Mucosa of descending colon (tissue), 3 donors: ENCODE results near the gene MAMLD1. TPM values are rescaled to one million over a fixed set of nuclear protein-coding genes. Genes with fewer than 3 reads are reported as not detected.

Experiments used
- ATAC-seq: fragments of 200-7000 bp; cut with Tn5 transposase; one replicate; pipeline ENCODE4 v1.9.1; 2020; ENCODE audit warnings: mild to moderate bottlenecking, moderate library complexity
- DNase-seq, 3 donors: peaks; one replicate each; pipeline ENCODE4 v3.0.0-alpha.2; 2020
- H3K36me3 ChIP-seq: fragments of 200-600 bp; one replicate; pipeline ENCODE4 v1.8.0; 2021; ENCODE audit warnings: low read depth, mild to moderate bottlenecking
- H3K4me1 ChIP-seq: fragments of 200-600 bp; one replicate; pipeline ENCODE4 v1.8.0; 2021; ENCODE audit warnings: low read depth, mild to moderate bottlenecking
- H3K4me3 ChIP-seq: fragments of 200-600 bp; one replicate; pipeline ENCODE4 v1.8.0; 2021; ENCODE audit warnings: mild to moderate bottlenecking
- H3K9me3 ChIP-seq: fragments of 200-600 bp; one replicate; pipeline ENCODE4 v1.8.0; 2021; ENCODE audit warnings: mild to moderate bottlenecking
- CTCF ChIP-seq: fragments of 200-600 bp; IDR thresholded peaks from one replicate; pipeline ENCODE4 v1.8.0; 2022; ENCODE audit warnings: antibody characterized with exemption, mild to moderate bottlenecking
- intact Hi-C, 2 donors: fragments of 100-400 bp; cut with DNase I in 1 of 2; cut with micrococcal nuclease in 1 of 2; formaldehyde crosslinking; loops; one replicate each; pipeline versions ENCODE4 v1.11.0 to v1.11.1; 2022; cut with DNase I, micrococcal nuclease
- total RNA-seq, 3 donors: library from RNA; stranded (reverse); fragmentation: NEBNext Ultra II Directional in 2 of 3; extraction: Animal tissue kit (Norgen Biotek cat#: 25700) in 2 of 3; gene quantifications; one replicate each; pipeline versions ENCODE4 v1.2.1 to v1.2.4, GENCODE V29; 2021 to 2023
- donor health status: DM: no; HTN: no; CAD: no; lungs with moderate emphysema.
- donor health status: DM: no; HTN: no; CAD: no.
- donor health status: DM: no; HTN: yes; CAD: no.

The MAMLD1 gene
- total RNA-seq, 3 donors from 2014 or later, result 0.69 to 4.5 (median 1.0) TPM

- Histone ChIP-seq H3K4me3 (no peak overlapping the region), H3K36me3 (no peaks in the 10 kb centered on the region), H3K4me1 (peaks cover 14% of the 10 kb centered on the region), H3K9me3 (no peaks in the 10 kb centered on the region)
- no peak for TF ChIP-seq CTCF
- intact Hi-C loops, result no loop called here
- DNase-seq, result peak; percentile 3 to 54 (median 28)
- no peak for ATAC-seq
Measured at GRCh38 chrX:150361777-150362351, 1.3 kb upstream of the MAMLD1 start.

GRCh38 chrX:150363561-150364346 lies 637 bp downstream of the MAMLD1 start:
- Histone ChIP-seq H3K36me3 (no peaks in the 10 kb centered on the region), H3K4me3 (no peak overlapping the region), H3K9me3 (no peaks in the 10 kb centered on the region), H3K4me1 (peaks cover 14% of the 10 kb centered on the region)
- DNase-seq (peak; percentile 4 to 55 (median 32)), ATAC-seq (peak; percentile 37)
- intact Hi-C loops, result no loop called here
- no peak for TF ChIP-seq CTCF

GRCh38 chrX:150364347-150365050 lies 1.4 kb downstream of the MAMLD1 start:
- no peaks in the 10 kb centered on the region for H3K9me3 ChIP-seq
- no peak for TF ChIP-seq CTCF
- no peaks in the 10 kb centered on the region for H3K36me3 ChIP-seq
- ATAC-seq (peak; percentile 33), DNase-seq (peak; percentile 24 to 56 (median 39))
- intact Hi-C loops, result no loop called here
- H3K4me3 ChIP-seq, result no peak overlapping the region
- peaks cover 14% of the 10 kb centered on the region for H3K4me1 ChIP-seq

- DNase-seq (peak; percentile 55 to 74 (median 68)), ATAC-seq (peak; percentile 60)
- H3K9me3 ChIP-seq, result no peaks in the 10 kb centered on the region
- H3K36me3 ChIP-seq, result no peaks in the 10 kb centered on the region
- H3K4me1 ChIP-seq, result peaks cover 14% of the 10 kb centered on the region
- H3K4me3 ChIP-seq, result no peak overlapping the region
- intact Hi-C loops, result no loop called here
- no peak for TF ChIP-seq CTCF
Measured at GRCh38 chrX:150365051-150365989, 2.2 kb downstream of the MAMLD1 start.
